Effector memory CD8-positive, alpha-beta T cell (primary cell): Measurements from ENCODE around the gene GNA15.
"Not testable (repeated sequence)": the region's sequence is repeated elsewhere in the genome, so short reads cannot be mapped to it uniquely, and the experiment has no call there.

Source experiments
- ATAC-seq: fragments of 150-1000 bp; cut with Tn5 transposase; replicated peaks from 2 replicates; pipeline ENCODE4 v1.10.0; 2021; ENCODE audit warnings: mild to moderate bottlenecking, moderate library complexity
- DNase-seq, 3 experiments: peaks; one replicate each; pipeline ENCODE4 v3.0.0; 2021
- H3K27ac Mint-ChIP-seq, 2 donors: one replicate each; pipeline ENCODE4 v1.8.0; 2022; ENCODE audit warnings: mild to moderate bottlenecking in 2 of 2, mixed read lengths in 2 of 2, moderate library complexity in 2 of 2
- H3K27me3 Mint-ChIP-seq, 2 donors: one replicate each; pipeline ENCODE4 v1.8.0; 2022; ENCODE audit warnings: mixed read lengths in 2 of 2
- H3K36me3 Mint-ChIP-seq: one replicate; pipeline ENCODE4 v1.8.0; 2022; ENCODE audit warnings: mild to moderate bottlenecking, moderate library complexity, mixed read lengths; ENCODE audit not compliant: insufficient read depth
- H3K4me1 Mint-ChIP-seq, 2 donors: one replicate each; pipeline ENCODE4 v1.8.0; 2022; ENCODE audit warnings: low read depth in 2 of 2, mixed read lengths in 2 of 2
- H3K4me3 Mint-ChIP-seq, 2 donors: one replicate each; pipeline ENCODE4 v1.8.0; 2022; ENCODE audit warnings: mild to moderate bottlenecking in 2 of 2, mixed read lengths in 2 of 2, moderate library complexity in 2 of 2
- H3K9me3 Mint-ChIP-seq, 2 donors: one replicate each; pipeline ENCODE4 v1.8.0; 2022; ENCODE audit warnings: mixed read lengths in 2 of 2

GNA15 gene

DNA sequence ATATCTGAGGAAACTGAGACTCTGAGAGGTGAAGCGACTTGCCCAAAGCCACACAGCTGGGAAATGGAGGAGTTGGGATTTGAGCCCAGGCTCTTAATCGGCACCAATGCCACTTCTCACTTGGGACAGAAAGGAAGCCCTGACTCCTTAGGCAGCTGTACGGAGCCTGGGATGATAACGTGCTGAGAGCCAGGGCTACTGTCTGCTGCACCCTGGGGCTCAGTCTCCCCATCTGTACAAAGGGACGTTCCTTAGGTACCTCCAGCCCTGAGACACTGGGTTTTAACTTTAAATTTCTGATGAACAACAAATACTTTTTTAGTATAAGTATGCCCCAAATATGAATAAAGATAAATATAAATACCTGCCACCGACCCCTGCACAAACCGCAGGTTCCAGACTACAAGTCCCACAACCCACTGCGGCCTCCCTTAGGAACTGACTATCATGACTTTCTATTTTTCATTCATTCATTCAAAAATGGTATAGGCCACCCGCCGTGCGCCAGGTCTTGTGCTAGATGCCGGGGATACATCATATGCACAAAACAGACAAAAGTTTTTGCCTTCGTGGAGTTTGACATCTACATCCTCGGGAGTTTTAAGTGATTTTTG is 49.1 kb downstream of the GNA15 start:
- Mint-ChIP-seq H3K36me3 (peaks cover 64% of the 10 kb centered on the region), H3K4me3 (peak overlapping the region; percentile 89 to 95), H3K27ac (peak overlapping the region; percentile 88 to 98), H3K4me1 (peaks cover 61% of the 10 kb centered on the region in 2 donors), H3K9me3 (no peaks in the 10 kb centered on the region), H3K27me3 (no peaks in the 10 kb centered on the region)
- DNase-seq: peak in 1 of 3 experiments; percentile 62
- peak; percentile 40 for ATAC-seq

DNA sequence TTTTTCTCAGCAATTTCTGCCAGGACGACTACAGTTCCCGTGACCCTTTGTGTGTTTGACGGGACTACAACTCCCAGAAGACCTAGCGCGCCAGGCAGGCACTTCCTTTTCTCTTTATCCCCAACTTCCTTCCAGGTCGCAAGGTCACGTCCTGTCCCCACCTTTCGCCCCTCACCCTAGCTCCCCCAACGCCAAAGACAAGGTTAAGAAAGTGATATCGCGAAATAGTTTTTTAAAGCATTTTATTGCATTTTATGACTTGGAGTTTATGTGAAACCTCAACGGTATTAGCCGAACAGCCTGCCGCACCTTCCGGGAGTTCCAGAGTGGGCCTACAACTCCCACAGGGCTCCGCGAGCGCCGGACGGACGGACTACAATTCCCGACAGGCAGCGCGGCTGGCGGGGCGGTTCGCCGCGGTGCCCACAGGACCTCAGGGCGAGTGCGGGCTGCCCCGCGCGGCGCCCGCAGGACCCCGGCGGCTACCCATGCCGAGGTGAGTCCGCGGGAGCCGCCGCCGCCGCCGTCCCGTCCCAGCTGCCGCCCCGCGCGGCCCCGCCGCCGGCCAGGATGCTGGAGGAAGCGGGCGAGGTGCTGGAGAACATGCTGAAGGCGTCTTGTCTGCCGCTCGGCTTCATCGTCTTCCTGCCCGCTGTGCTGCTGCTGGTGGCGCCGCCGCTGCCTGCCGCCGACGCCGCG is 49.8 kb downstream of the GNA15 start, which contains the start of gene NCLN:
TSS of gene NCLN (plus strand) at position 470 of the 699 bp plus-strand sequence. CDS start at position 571, 101 bp downstream.
- Mint-ChIP-seq H3K9me3 (no peaks in the 10 kb centered on the region), H3K36me3 (peaks cover 57% of the 10 kb centered on the region), H3K4me3 (peak within 1 kb of the TSS; percentile 89 to 95), H3K4me1 (peaks cover 58 to 59% of the 10 kb centered on the region in 2 donors), H3K27me3 (no peaks in the 10 kb centered on the region), H3K27ac (peak within 1 kb of the TSS; percentile 88 to 98)
- ATAC-seq (peak; percentile 86), DNase-seq (peak; percentile 93 to 95 (median 95))

DNA sequence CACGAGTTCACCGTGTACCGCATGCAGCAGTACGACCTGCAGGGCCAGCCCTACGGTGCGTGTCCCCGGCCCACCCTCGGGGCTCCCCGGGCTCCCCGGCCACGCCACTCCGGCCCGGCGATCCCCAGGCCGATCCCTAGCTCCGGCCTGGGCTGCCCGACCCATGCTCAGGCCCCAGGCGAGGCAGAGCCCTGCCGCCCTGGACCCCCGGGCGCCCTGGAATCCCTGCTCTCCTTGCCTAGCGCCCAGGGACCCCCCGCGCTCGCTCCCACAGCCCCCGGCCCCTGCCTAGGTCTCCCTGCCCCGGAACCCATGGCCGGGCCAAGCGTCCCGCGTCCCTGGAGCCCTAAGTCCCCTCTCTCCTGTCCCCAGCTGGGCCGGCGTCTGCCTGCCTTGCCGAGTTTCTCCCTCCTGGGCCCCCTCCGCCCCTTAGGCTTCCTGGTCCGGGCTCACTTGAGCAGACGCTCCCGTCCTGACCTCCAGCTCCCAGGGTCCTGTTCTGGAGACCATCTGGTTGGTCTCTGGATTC is 50.4 kb downstream of the GNA15 start:
- Mint-ChIP-seq H3K9me3 (no peaks in the 10 kb centered on the region), H3K27ac (peak overlapping the region in 1 of 2 donors; percentile 83), H3K27me3 (no peaks in the 10 kb centered on the region), H3K4me1 (peaks cover 53 to 58% of the 10 kb centered on the region in 2 donors), H3K4me3 (peak overlapping the region; percentile 89 to 95), H3K36me3 (peaks cover 51% of the 10 kb centered on the region)
- no peak for ATAC-seq
- DNase-seq: no peak

DNA sequence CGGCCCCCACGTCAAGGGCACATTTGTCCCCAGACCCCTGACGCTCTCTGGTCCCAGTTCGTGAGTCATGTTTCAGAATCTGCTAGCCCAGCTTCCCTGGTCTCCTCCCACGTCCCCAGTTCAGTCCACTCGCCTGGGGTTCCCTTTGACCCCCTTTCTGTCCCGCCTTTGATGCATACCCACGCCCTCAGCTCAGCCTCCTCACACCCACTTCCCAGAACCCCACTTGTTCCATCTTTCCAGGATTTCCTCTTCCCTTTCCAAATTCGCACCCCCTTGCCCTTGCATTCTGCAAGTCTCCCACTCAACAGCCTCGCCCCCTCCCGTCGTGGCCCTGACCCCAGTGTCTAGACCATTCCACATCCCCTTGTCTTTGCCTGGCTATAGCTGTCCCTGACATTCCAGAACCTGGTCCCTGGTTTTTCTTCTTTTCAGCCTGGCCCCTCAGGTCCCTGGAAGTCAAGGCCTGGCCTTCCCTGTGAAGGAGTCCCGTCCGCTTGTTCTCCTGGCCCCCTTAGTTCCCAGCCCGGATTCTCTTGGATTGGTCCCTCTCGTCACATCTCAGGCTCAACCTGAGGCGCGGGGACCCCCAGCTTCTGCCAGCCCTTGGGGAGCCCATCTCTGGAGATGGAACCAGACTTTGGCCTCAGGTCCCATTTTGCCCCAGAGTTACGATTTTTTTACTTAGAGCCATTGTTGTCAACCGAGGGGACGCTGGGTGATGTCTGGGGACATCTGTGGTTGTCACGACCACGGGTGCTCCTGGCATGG is 51.2 kb downstream of the GNA15 start:
- ATAC-seq: no peak
- H3K9me3 Mint-ChIP-seq: no peaks in the 10 kb centered on the region
- H3K36me3 Mint-ChIP-seq: peaks cover 43% of the 10 kb centered on the region
- peak overlapping the region; percentile 89 to 95 for H3K4me3 Mint-ChIP-seq
- DNase-seq: no peak
- H3K27ac Mint-ChIP-seq: peak overlapping the region; percentile 54 to 83
- H3K27me3 Mint-ChIP-seq: no peaks in the 10 kb centered on the region
- peaks cover 53 to 54% of the 10 kb centered on the region in 2 donors for H3K4me1 Mint-ChIP-seq

DNA sequence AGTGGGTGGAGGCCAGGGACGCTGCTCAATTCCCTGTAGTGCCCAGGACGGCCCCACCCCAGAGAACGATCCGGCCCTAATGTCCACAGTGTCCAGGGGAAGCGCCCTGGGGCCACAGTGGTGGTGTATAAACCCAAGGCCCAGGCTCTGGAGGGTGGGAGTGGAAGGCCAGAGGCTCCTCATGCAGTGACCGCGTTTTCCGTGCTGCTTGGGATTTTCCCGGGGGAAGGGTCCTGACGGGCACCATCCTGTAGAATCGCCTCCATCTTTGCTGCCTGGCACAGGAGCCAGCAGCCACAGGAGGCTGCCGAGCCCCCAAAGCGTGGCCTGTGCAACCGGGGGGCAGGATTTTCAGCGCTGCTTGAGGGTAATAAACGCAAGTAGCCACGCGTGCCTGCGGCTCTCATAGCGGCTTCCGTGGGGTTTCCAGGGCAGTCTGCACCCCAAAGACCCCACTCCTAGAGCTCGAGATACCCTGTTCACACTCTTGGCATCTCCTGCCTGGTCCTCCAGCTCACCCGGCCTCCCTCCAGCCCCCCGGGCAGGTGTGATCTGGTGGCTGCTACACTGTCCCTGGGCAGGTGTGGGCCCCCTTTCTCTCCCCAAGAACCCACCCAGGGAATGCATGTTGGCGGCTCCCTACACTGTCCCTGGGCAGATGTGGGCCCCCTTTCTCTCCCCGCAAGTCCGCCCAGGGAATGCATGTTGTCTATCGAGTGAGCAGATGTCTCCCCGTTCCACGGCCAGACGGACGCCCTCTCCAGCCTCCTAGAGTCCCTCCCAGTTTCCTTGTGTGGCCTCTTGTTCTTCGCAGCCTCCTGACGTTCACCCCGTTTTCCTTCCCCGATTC is 52.1 kb downstream of the GNA15 start:
- Mint-ChIP-seq H3K36me3 (peaks cover 36% of the 10 kb centered on the region), H3K9me3 (no peaks in the 10 kb centered on the region), H3K27me3 (no peaks in the 10 kb centered on the region), H3K27ac (peak overlapping the region in 1 of 2 donors; percentile 73), H3K4me3 (peak overlapping the region; percentile 89 to 95), H3K4me1 (peaks cover 50 to 51% of the 10 kb centered on the region in 2 donors)
- DNase-seq (no peak), ATAC-seq (no peak)

DNA sequence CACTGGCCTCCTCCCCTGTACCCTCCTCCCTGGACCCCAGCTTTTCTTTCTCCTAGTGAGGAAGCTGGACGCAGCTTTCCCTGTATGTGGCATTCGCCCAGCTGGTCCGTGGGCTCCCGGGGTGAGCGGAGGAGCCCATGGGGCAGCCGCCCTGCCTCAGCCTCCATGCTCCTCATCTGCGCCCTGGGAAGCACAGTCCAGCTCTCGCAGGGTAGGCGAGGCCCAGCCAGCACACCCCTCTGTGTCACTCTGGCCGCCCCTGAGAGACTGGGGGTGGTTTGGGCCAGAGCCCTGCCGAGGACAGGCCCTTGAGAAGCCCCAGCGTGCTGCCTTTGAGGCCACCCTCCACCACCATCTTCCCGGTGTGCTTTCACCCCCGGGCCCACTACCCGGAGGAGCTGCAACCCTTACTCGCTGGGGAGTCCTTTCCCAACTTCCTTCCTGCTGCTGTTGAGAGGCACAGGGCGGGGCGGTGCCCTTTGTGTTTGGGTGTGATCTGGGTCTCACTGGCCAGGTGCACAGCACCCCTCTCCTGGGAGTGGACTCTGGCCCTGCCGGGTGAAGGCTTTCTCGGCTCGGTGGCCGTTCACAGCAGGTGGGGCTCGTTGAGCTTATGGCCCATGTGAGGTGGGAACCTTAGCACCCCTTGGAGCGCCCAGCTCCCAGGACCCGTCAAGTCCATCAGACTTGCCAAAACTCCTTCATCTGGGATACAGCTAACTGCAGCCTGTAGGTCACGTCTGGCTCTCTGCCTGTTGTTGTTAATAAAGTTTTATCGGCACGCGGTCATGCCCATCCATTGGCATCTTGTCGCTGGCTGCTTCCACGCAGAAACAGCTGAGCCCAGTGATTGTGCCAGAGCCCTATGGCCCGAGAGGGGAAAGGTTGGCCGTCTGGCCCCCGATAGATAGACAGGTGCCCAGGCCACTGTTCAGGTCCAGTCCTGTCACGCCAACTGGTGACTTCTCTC is 53.1 kb downstream of the GNA15 start:
- H3K4me3 Mint-ChIP-seq: peak overlapping the region; percentile 89 to 95
- no peaks in the 10 kb centered on the region for H3K9me3 Mint-ChIP-seq
- ATAC-seq (no peak), DNase-seq (no peak)
- H3K36me3 Mint-ChIP-seq: peaks cover 26% of the 10 kb centered on the region
- H3K27ac Mint-ChIP-seq: peak overlapping the region in 1 of 2 donors; percentile 73
- no peaks in the 10 kb centered on the region for H3K27me3 Mint-ChIP-seq
- H3K4me1 Mint-ChIP-seq: peaks cover 42 to 44% of the 10 kb centered on the region in 2 donors

DNA sequence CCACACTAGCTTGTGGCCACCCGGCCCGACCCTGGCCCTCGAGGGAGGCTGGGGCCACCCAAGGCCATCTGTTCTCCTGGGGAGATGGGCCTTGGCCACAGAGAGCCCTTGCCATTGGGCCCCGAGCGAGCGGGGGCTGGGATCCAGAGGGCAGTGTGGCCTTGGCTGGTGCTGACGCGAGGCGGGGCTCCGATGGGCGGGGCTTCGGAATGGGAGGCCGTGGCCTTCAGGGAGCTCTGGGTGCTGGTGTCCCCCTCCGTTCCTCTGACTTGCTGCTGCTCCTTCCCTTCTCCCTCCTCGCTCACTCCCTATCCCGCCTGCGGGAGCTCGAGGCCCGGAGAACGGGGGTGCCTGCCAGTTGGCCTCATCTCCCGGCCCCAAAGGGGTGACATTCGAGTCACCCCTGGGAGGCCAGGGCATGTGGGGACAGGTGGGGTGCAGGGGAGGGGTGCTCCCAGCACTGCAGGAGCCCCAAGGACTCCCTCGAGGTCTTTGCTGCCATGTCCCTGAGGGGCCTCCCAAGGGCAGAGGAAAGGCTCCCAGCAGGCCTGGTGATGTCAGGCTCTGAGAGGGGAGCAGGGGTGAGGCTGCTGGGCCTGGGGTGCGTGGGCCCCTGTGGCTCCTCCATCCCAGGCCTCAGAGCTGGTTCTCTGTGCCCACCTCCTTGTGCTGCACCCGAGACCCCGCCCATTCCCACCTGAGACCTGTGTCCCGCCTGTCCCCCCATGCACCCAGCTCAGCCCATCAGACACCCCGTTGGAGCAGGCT is 54.1 kb downstream of the GNA15 start:
- peaks cover 32 to 35% of the 10 kb centered on the region in 2 donors for H3K4me1 Mint-ChIP-seq
- ATAC-seq (no peak), DNase-seq (no peak)
- no peak overlapping the region for H3K27ac Mint-ChIP-seq
- H3K27me3 Mint-ChIP-seq: no peaks in the 10 kb centered on the region
- no peaks in the 10 kb centered on the region for H3K9me3 Mint-ChIP-seq
- no peak overlapping the region for H3K4me3 Mint-ChIP-seq
- peaks cover 22% of the 10 kb centered on the region for H3K36me3 Mint-ChIP-seq

DNA sequence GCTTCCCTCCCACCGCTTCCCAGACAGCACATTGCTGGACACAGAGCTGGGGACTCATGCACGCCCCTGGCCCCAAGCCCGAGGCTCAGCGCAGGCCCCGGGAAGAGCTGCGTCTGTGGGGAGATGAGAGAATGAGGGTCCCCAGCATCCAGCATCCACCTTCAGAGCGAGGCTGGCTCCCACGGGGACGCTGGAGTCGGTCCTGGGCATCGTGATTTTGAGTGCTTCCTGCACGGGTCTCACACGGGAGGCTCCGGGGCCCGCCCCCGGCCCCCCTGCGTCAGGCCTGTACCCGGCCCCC is 54.6 kb downstream of the GNA15 start:
- Mint-ChIP-seq H3K27ac (no peak overlapping the region), H3K4me3 (no peak overlapping the region), H3K4me1 (peaks cover 28 to 31% of the 10 kb centered on the region in 2 donors), H3K36me3 (peaks cover 17% of the 10 kb centered on the region), H3K27me3 (no peaks in the 10 kb centered on the region), H3K9me3 (no peaks in the 10 kb centered on the region)
- ATAC-seq (no peak), DNase-seq (no peak)

DNA sequence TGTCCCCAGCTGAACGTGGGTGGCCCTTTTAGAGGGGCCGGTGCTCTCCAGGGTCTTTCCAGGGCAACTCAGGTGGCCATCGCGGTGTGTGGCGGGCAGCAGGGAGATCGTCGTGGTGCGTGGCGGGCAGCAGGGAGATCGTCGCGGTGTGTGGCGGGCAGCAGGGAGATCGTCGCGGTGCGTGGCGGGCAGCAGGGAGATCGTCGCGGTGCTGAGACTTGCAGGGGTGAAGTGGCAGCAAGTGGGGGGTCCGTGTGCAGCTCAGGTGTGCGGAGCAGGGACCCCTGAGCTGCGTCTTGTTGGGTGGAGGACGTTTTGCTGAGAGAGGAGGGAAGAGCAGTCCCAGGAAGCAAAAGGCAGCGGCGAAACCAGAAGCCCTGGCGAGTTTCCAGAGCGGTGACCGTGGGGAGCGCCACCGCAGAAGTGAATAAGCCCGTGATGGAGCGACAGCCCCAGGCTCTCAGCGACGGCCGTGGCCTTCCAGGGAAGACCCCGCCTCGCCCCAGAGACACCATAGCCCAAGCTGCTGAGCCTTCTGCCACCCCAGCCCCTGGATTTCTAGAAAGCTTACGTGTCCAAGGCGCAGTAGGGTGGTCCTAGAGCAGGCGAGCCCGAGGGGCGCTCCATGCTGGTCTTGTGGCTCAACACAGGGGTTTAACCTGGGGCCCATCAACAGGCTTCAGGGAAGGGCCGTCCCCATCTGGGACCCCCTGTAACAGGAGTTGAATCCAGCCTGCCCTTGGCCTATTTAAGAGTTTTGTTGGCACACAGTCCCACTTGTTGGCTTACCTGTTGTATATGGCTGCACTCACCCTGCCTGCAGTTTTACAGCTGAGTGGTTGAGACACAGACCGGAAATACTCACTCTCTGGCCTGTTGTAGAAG is 55.3 kb downstream of the GNA15 start:
- Mint-ChIP-seq H3K36me3 (peaks cover 10% of the 10 kb centered on the region), H3K4me1 (peaks cover 26 to 30% of the 10 kb centered on the region in 2 donors), H3K9me3 (no peaks in the 10 kb centered on the region), H3K27me3 (no peaks in the 10 kb centered on the region), H3K4me3 (no peak overlapping the region), H3K27ac (no peak overlapping the region)
- ATAC-seq (no peak), DNase-seq (no peak)

DNA sequence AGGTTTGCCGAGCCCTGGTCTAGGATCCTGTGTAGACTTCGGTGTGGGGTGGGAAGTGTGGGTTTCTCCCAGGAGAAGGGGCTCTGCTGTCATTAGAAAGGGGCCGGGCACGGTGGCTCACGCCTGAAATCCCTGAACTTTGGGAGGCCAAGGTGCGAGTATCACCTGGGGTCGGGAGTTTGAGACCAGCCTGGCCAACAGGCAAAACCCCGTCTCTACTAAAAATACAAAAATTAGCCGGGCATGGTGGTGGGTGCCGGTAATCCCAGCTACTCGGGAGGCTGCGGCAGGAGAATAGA is 55.9 kb downstream of the GNA15 start:
- H3K4me3 Mint-ChIP-seq, H3K36me3 Mint-ChIP-seq, DNase-seq, H3K27me3 Mint-ChIP-seq, H3K9me3 Mint-ChIP-seq, H3K27ac Mint-ChIP-seq, ATAC-seq: not testable (repeated sequence)
- H3K4me1 Mint-ChIP-seq: peaks cover 22 to 26% of the 10 kb centered on the region in 2 donors

DNA sequence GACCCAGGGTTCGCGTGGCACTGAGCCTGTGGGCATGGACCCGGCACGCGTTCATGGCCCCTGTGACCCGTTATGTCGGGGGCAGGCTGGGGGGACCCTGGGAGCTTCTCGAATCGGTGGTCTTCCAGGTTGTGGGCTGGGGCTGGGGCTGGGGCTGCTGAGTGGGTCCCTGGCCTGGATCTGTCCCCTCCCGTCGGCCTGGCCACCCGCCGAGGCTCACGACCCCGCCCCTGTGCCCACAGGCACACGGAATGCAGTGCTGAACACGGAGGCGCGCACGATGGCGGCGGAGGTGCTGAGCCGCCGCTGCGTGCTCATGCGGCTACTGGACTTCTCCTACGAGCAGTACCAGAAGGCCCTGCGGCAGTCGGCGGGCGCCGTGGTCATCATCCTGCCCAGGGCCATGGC is 56.4 kb downstream of the GNA15 start:
- DNase-seq (no peak), ATAC-seq (no peak)
- Mint-ChIP-seq H3K9me3 (no peaks in the 10 kb centered on the region), H3K27ac (no peak overlapping the region), H3K4me3 (no peak overlapping the region), H3K36me3 (peaks cover 10% of the 10 kb centered on the region), H3K27me3 (no peaks in the 10 kb centered on the region), H3K4me1 (peaks cover 17 to 21% of the 10 kb centered on the region in 2 donors)
